K562 (cell line): Measurements from ENCODE around the gene SERINC3. TPM values are rescaled to one million over a fixed set of nuclear protein-coding genes. Genes with fewer than 3 reads are reported as not detected.

Source experiments
- ATAC-seq: fragments of 200-7000 bp; cut with Tn5 transposase; 3 replicates; pipeline ENCODE4 v1.9.1; 2020; ENCODE audit warnings: moderate library complexity
- BruUV-seq: library from RNA; stranded (reverse); fragments of 400-500 nt; replicated peaks from 2 replicates; lab custom pipeline; 2021; lab: Mats Ljungman, UMichigan
- CTCF ChIA-PET: fragments of 300-600 bp; formaldehyde crosslinking; extraction: SDS; loops from one replicate; lab custom pipeline; 2021; ENCODE audit warnings: low intra/inter-chr PET ratio; lab: Yijun Ruan, JAX
- POLR2A ChIA-PET: fragments of 300-600, 350-650 bp; sonication (Branson Sonifier 250); formaldehyde crosslinking; extraction: SDS; loops from one replicate; lab custom pipeline; 2021; ENCODE audit warnings: antibody characterized with exemption, inconsistent platforms; lab: Yijun Ruan, JAX
- DNase-seq, 4 experiments: peaks; one replicate each; pipeline versions ENCODE4 v3.0.0 to v3.0.0-alpha.2; 2011 to 2018; ENCODE audit warnings: low spot score in 3 of 4, mixed read lengths in 3 of 4; ENCODE audit errors: extremely low read depth in 1 of 4
- FAIRE-seq: peaks from 2 replicates; lab custom pipeline; 2011; peaks lifted over from hg19 to GRCh38; lab: Jason Lieb, UNC
- H2AFZ ChIP-seq: 2 replicates; pipeline ENCODE4 v1.6.0; 2011; ENCODE audit warnings: low read depth, low read length, control low read depth, inconsistent platforms
- H3K27ac ChIP-seq: fragments of 200-600 bp; 3 replicates; pipeline ENCODE4 v1.8.0; 2011; ENCODE audit warnings: low read depth, mild to moderate bottlenecking, control low read depth, inconsistent platforms, low read length, moderate library complexity, mixed read lengths; ENCODE audit errors: extremely low read depth
- H3K27me3 ChIP-seq, 2 experiments: fragments of 300-600 bp in 1 of 2; 2 replicates in 1 of 2; 3 replicates in 1 of 2; pipeline versions ENCODE4 v1.6.0 to v1.8.0; 2011; ENCODE audit warnings: inconsistent platforms in 2 of 2, low read length in 2 of 2, mild to moderate bottlenecking in 1 of 2, mixed read lengths in 1 of 2, moderate library complexity in 1 of 2; ENCODE audit not compliant: control insufficient read depth in 2 of 2, insufficient read depth in 2 of 2
- H3K36me3 ChIP-seq: fragments of 300-600 bp; 3 replicates; pipeline ENCODE4 v1.8.0; 2011; ENCODE audit warnings: mild to moderate bottlenecking, low read length, inconsistent platforms; ENCODE audit not compliant: control insufficient read depth, insufficient read depth
- H3K4me1 ChIP-seq, 2 experiments: fragments of 200-600 bp in 1 of 2; replicated peaks in 1 of 2; 2 replicates in 1 of 2; 3 replicates in 1 of 2; pipeline versions ENCODE4 v1.5.1 to v1.8.0; 2011; ENCODE audit warnings: inconsistent platforms in 2 of 2, low read length in 2 of 2, mild to moderate bottlenecking in 1 of 2, mixed read lengths in 1 of 2, moderate library complexity in 1 of 2; ENCODE audit not compliant: control insufficient read depth in 2 of 2, insufficient read depth in 2 of 2
- H3K4me2 ChIP-seq: 2 replicates; pipeline ENCODE4 v1.6.1; 2011; ENCODE audit warnings: low read length, control low read depth, inconsistent platforms, mixed read lengths; ENCODE audit not compliant: insufficient read depth
- H3K4me3 ChIP-seq: fragments of 200-600 bp; sonication (generic), shearing (Covaris generic); 2 replicates; pipeline ENCODE4 v1.5.1; 2016; ENCODE audit warnings: control low read depth, inconsistent platforms
- H3K79me2 ChIP-seq: fragments of 200-600 bp; 3 replicates; pipeline ENCODE4 v1.8.0; 2011; ENCODE audit warnings: low read length, inconsistent platforms; ENCODE audit not compliant: control insufficient read depth, insufficient read depth
- H3K9ac ChIP-seq, 2 experiments: 2 replicates each; pipeline versions ENCODE4 v1.6.0 to v1.6.1; 2011; ENCODE audit warnings: low read depth in 2 of 2, low read length in 2 of 2, control low read depth in 1 of 2, inconsistent platforms in 1 of 2, mild to moderate bottlenecking in 1 of 2, mixed read lengths in 1 of 2; ENCODE audit not compliant: insufficient read depth in 1 of 2
- H3K9me1 ChIP-seq: one replicate; pipeline ENCODE4 v1.6.0; 2011; ENCODE audit warnings: inconsistent platforms, mild to moderate bottlenecking, low read length, moderate library complexity; ENCODE audit not compliant: control insufficient read depth, insufficient read depth
- H3K9me3 ChIP-seq: replicated peaks from 2 replicates; pipeline ENCODE4 v1.5.1; 2011; ENCODE audit warnings: low read depth, low read length, inconsistent platforms; ENCODE audit not compliant: control insufficient read depth, insufficient read depth
- H4K20me1 ChIP-seq: replicated peaks from 2 replicates; pipeline ENCODE4 v1.6.1; 2011; ENCODE audit warnings: low read length, inconsistent platforms, mixed read lengths; ENCODE audit not compliant: control insufficient read depth, insufficient read depth
- ADNP ChIP-seq: fragments of 200-800 bp; sonication (Bioruptor generic); IDR thresholded peaks from 2 replicates; pipeline ENCODE4 v1.6.1; 2016; ENCODE audit warnings: missing genetic modification characterization, missing compliant biosample characterization
- ATF1 ChIP-seq, 2 experiments: fragments of 450-650 bp in 1 of 2; IDR thresholded peaks; 2 replicates each; pipeline ENCODE4 v1.6.1; 2016; ENCODE audit warnings: missing compliant biosample characterization in 1 of 2, missing genetic modification characterization in 1 of 2
- DMBX1 ChIP-seq: fragments of 250-450 bp; sonication (Bioruptor Pico); IDR thresholded peaks from 2 replicates; pipeline ENCODE4 v1.8.0; 2022; ENCODE audit warnings: inconsistent platforms, mild to moderate bottlenecking, moderate library complexity, borderline replicate concordance
- ETS2 ChIP-seq: IDR thresholded peaks from 2 replicates; pipeline ENCODE4 v1.6.1; 2016; ENCODE audit warnings: borderline replicate concordance, missing genetic modification characterization, mild to moderate bottlenecking, moderate library complexity, missing compliant biosample characterization; ENCODE audit not compliant: poor library complexity, severe bottlenecking
- GTF2E2 ChIP-seq: fragments of 200-800 bp; sonication (Bioruptor generic); IDR thresholded peaks from 2 replicates; pipeline ENCODE4 v1.6.1; 2016; ENCODE audit warnings: missing genetic modification characterization, missing compliant biosample characterization
- NR0B1 ChIP-seq: fragments of 450-650 bp; IDR thresholded peaks from one replicate; pipeline ENCODE4 v1.6.1; 2018; ENCODE audit warnings: mild to moderate bottlenecking, moderate library complexity; ENCODE audit not compliant: partially characterized antibody
- XRCC5 ChIP-seq: fragments of 200-400 bp; formaldehyde crosslinking; IDR thresholded peaks from 2 replicates; pipeline ENCODE4 v1.6.1; 2017; ENCODE audit warnings: low read depth, mild to moderate bottlenecking, low read length
- ZNF175 ChIP-seq: fragments of 200-800 bp; sonication (Bioruptor generic); IDR thresholded peaks from 2 replicates; pipeline ENCODE4 v1.6.1; 2016; ENCODE audit warnings: low read depth, mild to moderate bottlenecking, missing genetic modification characterization, missing compliant biosample characterization
- WGBS: fragments of 100-300 bp; shearing (Covaris generic); methylation state at CpG from one replicate; pipeline ENCODE4 v1.1.6; 2016; ENCODE audit warnings: low coverage, mixed read lengths; ENCODE audit not compliant: insufficient coverage; ENCODE audit errors: missing lambda C conversion rate; 5-methylcytosine and 5-hydroxymethylcytosine counted together
- in situ Hi-C: fragments of 300-500 bp; cut with MboI; formaldehyde crosslinking; loops from 4 replicates; pipeline ENCODE4 v1.15.0; 2018; ENCODE audit warnings: inconsistent platforms, mixed read lengths
- intact Hi-C: fragments of 100-400 bp; cut with micrococcal nuclease; formaldehyde crosslinking; loops from 2 replicates; pipeline ENCODE4 v1.14.2; 2022
- polyA plus RNA-seq, 8 experiments: library from polyadenylated mRNA; depleted of rRNA in 4 of 8; stranded (reverse) in 5 of 8; unstranded in 3 of 8; fragments of >200 nt; fragmentation: Nextera tagmentation in 2 of 8; fragmentation: Illumina TruSeq in 1 of 8; extraction: Ambion mirVana in 2 of 8; extraction: Trizol in 1 of 8; gene quantifications; 2 replicates each; pipeline versions ENCODE4 v1.2.1 to v1.2.3, GENCODE V29; 2011 to 2014; ENCODE audit warnings: inconsistent platforms in 1 of 8, missing spikeins in 1 of 8
- total RNA-seq, 7 experiments: library from RNA; depleted of rRNA in 6 of 7; stranded (reverse); fragments of >200 nt in 6 of 7; fragmentation: Illumina TruSeq in 2 of 7; extraction: Trizol in 2 of 7; gene quantifications; 2 replicates each; pipeline versions ENCODE4 v1.2.1 to v1.2.3, GENCODE V29; 2011 to 2021; ENCODE audit warnings: low replicate concordance in 1 of 7
- TF ChIP-seq, protein P1 (sequence below): fragments of 450-650 bp; IDR thresholded peaks from 2 replicates; pipeline ENCODE4 v1.6.1; 2016; ENCODE audit warnings: missing biosample characterization, missing genetic modification characterization
- TF ChIP-seq, protein P2 (sequence below): fragments of 250-450 bp; sonication (Bioruptor Pico); IDR thresholded peaks from 2 replicates; pipeline ENCODE4 v1.4.0; 2020
- TF ChIP-seq, protein P3 (sequence below): fragments of 450-650 bp; formaldehyde crosslinking; IDR thresholded peaks from 2 replicates; pipeline ENCODE4 v1.4.0; 2020; ENCODE audit warnings: mild to moderate bottlenecking, moderate library complexity
- TF ChIP-seq, protein P4 (sequence below): fragments of 150-350 bp; conservative IDR thresholded peaks from 2 replicates; pipeline ENCODE4 v1.6.1; 2014; ENCODE audit warnings: low read length

SERINC3 gene
- total and polyA plus RNA-seq, 9 of the 15 experiments (the other 6 are each of a cell fraction or from before 2014, with no cell fraction given), result 24.7 to 107 (median 48.8) TPM

DNA sequence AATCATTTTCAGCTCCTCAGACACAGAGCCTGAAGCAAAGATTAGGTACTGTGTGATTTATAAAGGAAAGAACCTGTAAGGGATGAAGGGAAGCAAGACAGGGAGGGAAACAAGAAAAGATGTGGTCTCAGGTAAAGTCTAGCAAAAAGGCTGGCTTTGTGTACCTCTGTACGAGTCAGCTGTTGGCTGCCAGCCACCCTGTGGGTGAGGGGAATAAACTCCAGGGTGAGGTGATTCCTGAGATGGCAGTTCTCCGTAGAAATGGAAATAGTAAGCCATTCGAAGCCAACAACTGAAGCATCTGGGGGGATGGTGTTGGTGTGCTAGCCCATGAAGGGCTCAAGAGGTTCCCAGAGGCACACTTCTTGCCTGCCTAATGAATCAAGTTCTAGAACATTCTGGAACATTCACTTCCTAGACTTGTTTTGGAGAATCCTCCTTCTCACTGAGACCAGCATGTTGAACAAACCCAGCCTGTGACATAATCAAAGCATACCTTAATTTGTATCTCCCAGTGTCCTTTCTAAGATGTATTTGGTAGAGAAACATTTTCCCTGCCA lies 56.8 kb downstream of the SERINC3 start:
- H3K9me1 ChIP-seq, result no peaks in the 10 kb centered on the region
- POLR2A ChIA-PET, result interaction anchor here (0.5 to 1.0 kb wide), 3 partner anchors 25 to 111 kb away, joined by 3 read pairs; no protein-coding TSS in a partner anchor
- H3K27ac ChIP-seq, result no peak overlapping the region
- no peaks in the 10 kb centered on the region for H4K20me1 ChIP-seq
- FAIRE-seq, result no peak
- DNase-seq, result no peak
- BruUV-seq, result no TSS peak
- H3K27me3 ChIP-seq, result peaks cover 26 to 52% of the 10 kb centered on the region in 2 experiments
- no peak overlapping the region for H3K9ac ChIP-seq
- H3K79me2 ChIP-seq, result no peaks in the 10 kb centered on the region
- H3K4me3 ChIP-seq, result no peak overlapping the region
- CTCF ChIA-PET, result no interaction called here
- intact Hi-C loops, result loop anchor here (10.0 kb wide), 1 partner anchor 350 kb away; no protein-coding TSS in a partner anchor
- H3K36me3 ChIP-seq, result no peaks in the 10 kb centered on the region
- H3K9me3 ChIP-seq, result no peaks in the 10 kb centered on the region
- in situ Hi-C loops, result loop anchor here (10.0 kb wide), 1 partner anchor 250 kb away; the partner anchor contains the start of gene OSER1
- H3K4me1 ChIP-seq, result no peaks in the 10 kb centered on the region
- H3K4me2 ChIP-seq, result no peak overlapping the region
- no peak overlapping the region for H2AFZ ChIP-seq
- ATAC-seq, result no peak
- 8% methylated on average over 3 of the region's 3 CpGs for WGBS
- no peak for TF ChIP-seq ZNF175 (CRISPR knock-in tag)
- no peak for TF ChIP-seq ATF1 (CRISPR knock-in tag; IDR thresholded peaks at IDR 0.05)
- TF ChIP-seq ATF1 (tag; IDR thresholded peaks at IDR 0.05), result no peak
- no peak for TF ChIP-seq ETS2 (tag)
- TF ChIP-seq GTF2E2, result no peak
- no peak for TF ChIP-seq NR0B1
- TF ChIP-seq, protein P1, sequence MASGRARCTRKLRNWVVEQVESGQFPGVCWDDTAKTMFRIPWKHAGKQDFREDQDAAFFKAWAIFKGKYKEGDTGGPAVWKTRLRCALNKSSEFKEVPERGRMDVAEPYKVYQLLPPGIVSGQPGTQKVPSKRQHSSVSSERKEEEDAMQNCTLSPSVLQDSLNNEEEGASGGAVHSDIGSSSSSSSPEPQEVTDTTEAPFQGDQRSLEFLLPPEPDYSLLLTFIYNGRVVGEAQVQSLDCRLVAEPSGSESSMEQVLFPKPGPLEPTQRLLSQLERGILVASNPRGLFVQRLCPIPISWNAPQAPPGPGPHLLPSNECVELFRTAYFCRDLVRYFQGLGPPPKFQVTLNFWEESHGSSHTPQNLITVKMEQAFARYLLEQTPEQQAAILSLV (tag), result no peak
- TF ChIP-seq, protein P2, sequence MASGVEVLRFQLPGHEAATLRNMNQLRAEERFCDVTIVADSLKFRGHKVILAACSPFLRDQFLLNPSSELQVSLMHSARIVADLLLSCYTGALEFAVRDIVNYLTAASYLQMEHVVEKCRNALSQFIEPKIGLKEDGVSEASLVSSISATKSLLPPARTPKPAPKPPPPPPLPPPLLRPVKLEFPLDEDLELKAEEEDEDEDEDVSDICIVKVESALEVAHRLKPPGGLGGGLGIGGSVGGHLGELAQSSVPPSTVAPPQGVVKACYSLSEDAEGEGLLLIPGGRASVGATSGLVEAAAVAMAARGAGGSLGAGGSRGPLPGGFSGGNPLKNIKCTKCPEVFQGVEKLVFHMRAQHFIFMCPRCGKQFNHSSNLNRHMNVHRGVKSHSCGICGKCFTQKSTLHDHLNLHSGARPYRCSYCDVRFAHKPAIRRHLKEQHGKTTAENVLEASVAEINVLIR (CRISPR knock-in tag), result no peak
- TF ChIP-seq ADNP (tag), result no peak
- TF ChIP-seq, protein P3, sequence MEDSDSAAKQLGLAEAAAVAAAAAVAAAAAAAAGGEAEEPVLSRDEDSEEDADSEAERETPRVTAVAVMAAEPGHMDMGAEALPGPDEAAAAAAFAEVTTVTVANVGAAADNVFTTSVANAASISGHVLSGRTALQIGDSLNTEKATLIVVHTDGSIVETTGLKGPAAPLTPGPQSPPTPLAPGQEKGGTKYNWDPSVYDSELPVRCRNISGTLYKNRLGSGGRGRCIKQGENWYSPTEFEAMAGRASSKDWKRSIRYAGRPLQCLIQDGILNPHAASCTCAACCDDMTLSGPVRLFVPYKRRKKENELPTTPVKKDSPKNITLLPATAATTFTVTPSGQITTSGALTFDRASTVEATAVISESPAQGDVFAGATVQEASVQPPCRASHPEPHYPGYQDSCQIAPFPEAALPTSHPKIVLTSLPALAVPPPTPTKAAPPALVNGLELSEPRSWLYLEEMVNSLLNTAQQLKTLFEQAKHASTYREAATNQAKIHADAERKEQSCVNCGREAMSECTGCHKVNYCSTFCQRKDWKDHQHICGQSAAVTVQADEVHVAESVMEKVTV (CRISPR knock-in tag), result no peak
- TF ChIP-seq XRCC5, result no peak
- no peak for TF ChIP-seq DMBX1 (CRISPR knock-in tag)
- TF ChIP-seq, protein P4, sequence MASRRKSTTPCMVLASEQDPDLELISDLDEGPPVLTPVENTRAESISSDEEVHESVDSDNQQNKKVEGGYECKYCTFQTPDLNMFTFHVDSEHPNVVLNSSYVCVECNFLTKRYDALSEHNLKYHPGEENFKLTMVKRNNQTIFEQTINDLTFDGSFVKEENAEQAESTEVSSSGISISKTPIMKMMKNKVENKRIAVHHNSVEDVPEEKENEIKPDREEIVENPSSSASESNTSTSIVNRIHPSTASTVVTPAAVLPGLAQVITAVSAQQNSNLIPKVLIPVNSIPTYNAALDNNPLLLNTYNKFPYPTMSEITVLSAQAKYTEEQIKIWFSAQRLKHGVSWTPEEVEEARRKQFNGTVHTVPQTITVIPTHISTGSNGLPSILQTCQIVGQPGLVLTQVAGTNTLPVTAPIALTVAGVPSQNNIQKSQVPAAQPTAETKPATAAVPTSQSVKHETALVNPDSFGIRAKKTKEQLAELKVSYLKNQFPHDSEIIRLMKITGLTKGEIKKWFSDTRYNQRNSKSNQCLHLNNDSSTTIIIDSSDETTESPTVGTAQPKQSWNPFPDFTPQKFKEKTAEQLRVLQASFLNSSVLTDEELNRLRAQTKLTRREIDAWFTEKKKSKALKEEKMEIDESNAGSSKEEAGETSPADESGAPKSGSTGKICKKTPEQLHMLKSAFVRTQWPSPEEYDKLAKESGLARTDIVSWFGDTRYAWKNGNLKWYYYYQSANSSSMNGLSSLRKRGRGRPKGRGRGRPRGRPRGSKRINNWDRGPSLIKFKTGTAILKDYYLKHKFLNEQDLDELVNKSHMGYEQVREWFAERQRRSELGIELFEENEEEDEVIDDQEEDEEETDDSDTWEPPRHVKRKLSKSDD, result no peak
